ENCODE results near the gene TFDP1.

Gene TFDP1

DNA sequence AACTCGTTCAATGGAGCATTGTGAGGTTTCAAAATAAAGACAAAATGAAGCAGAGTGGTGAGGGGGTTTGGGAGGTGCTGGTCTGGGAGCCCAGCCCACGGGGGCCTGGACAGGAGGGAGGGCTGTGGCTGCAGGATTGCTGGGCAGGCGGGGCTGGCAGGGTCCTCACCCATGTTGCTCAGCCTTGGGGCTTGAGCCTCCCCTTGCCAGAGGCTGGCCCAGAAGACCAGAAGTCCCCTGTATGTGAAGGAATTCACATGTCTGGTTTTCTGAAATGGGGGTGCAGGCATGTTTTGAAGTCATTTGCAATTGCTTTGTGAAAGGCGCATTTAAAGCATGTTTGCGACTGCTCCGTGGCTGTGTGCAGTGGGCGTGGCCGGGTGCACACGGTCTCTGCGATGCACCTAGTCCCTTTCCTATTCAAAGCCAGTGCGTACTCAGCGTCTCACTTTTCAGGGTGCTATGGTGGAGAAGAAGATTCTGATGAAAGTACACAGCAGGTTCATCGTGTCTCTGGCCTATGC lies 84.7 kb downstream of the TFDP1 start:
- no peak for DNase-seq

DNA sequence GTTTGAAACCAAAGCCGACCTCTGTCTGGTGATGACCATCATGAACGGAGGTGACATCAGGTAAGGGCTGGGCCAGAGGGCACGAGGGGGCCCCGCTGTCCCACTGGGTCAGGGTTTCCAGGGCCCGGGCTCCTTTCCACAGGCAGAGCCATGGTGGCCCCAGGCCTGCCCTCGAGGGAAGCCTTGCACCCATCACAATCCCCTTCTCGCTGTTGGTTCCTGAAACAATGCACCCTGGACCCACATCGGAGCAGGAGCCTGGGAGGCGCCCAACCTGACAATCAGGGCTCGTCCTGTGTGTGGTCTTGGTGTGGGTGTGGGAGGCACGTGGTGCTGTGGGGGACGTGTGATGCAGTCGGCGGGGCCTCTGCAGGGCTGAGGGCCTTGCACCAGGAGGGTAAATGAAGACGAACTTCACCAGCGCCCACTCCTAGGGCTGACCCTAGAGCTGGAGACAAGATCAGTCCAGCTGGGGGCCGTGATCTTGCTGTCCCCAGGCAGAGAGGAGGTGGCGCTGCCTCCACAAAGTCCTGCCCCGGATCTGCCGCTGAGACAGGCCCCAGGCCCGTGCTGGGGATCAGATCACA lies 85.3 kb downstream of the TFDP1 start:
- no peak for DNase-seq

DNA sequence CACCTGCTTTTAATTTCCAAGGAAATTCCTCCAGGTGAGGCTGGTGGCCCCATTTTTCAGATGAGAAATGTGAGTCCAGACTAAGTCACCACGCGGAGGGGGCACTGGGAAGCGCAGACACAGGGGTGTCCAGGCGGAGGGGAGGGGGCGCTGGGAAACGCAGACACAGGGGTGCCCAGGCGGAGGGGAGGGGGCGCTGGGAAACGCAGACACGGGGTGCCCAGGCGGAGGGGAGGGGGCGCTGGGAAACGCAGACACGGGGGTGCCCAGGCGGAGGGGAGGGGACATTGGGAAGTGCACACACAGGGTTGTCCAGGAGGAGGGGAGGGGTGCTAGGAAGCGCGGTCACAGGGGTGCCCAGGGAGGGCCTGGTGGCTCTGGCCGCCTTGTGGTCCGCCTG lies 86.0 kb downstream of the TFDP1 start:
- no peak for DNase-seq

GRCh38 chr13:113671066-113672001 lies 86.8 kb downstream of the TFDP1 start:
- DNase-seq, result no peak

- DNase-seq, result no peak
Observed at GRCh38 chr13:113672002-113672651, 87.6 kb downstream of the TFDP1 start.

Measured in CD4-positive, alpha-beta T cell treated with Interleukin-12 subunit alpha and Interleukin-12 subunit beta, for 1 hour (primary cell).